HEK293 (cell line): ENCODE data around the gene CCL7.

Experiments
- BCL11A ChIP-seq: fragments of 450-650 bp; formaldehyde crosslinking; IDR thresholded peaks from 2 replicates; pipeline ENCODE4 v1.5.1; 2016; ENCODE audit warnings: low read depth, missing biosample characterization, missing genetic modification characterization
- KLF16 ChIP-seq: fragments of 450-650 bp; formaldehyde crosslinking; IDR thresholded peaks from 2 replicates; pipeline ENCODE4 v1.5.1; 2017; ENCODE audit warnings: missing biosample characterization, missing genetic modification characterization
- SP2 ChIP-seq: fragments of 450-650 bp; formaldehyde crosslinking; IDR thresholded peaks from 2 replicates; pipeline ENCODE4 v1.5.1; 2016; ENCODE audit warnings: missing biosample characterization, missing genetic modification characterization
- YY2 ChIP-seq: fragments of 450-650 bp; formaldehyde crosslinking; IDR thresholded peaks from 2 replicates; pipeline ENCODE4 v1.5.1; 2016; ENCODE audit warnings: missing biosample characterization, missing genetic modification characterization
- ZBTB1 ChIP-seq: fragments of 450-650 bp; formaldehyde crosslinking; IDR thresholded peaks from 2 replicates; pipeline ENCODE4 v1.5.1; 2016; ENCODE audit warnings: missing biosample characterization, missing genetic modification characterization
- ZBTB21 ChIP-seq: fragments of 450-650 bp; formaldehyde crosslinking; IDR thresholded peaks from 2 replicates; pipeline ENCODE4 v1.5.1; 2017; ENCODE audit warnings: missing biosample characterization, missing genetic modification characterization
- ZNF114 ChIP-seq: fragments of 450-650 bp; formaldehyde crosslinking; IDR thresholded peaks from 2 replicates; pipeline ENCODE4 v1.5.0; 2017; ENCODE audit warnings: missing biosample characterization, missing genetic modification characterization
- ZNF747 ChIP-seq: fragments of 450-650 bp; formaldehyde crosslinking; IDR thresholded peaks from 2 replicates; pipeline ENCODE4 v1.5.1; 2016; ENCODE audit warnings: missing biosample characterization, missing genetic modification characterization
- TF ChIP-seq, protein P1 (sequence below): fragments of 450-650 bp; formaldehyde crosslinking; IDR thresholded peaks from 2 replicates; pipeline ENCODE4 v1.5.1; 2016; ENCODE audit warnings: missing biosample characterization, missing genetic modification characterization
- TF ChIP-seq, protein P2 (sequence below): sonication (generic); formaldehyde crosslinking; IDR thresholded peaks from 2 replicates; pipeline ENCODE4 v1.8.1; 2022; ENCODE audit warnings: mild to moderate bottlenecking, moderate library complexity, missing genetic modification reagents
- TF ChIP-seq, protein P3 (sequence below): fragments of 450-650 bp; formaldehyde crosslinking; IDR thresholded peaks from 2 replicates; pipeline ENCODE4 v1.5.1; 2016; ENCODE audit warnings: missing biosample characterization, missing genetic modification characterization

DNA sequence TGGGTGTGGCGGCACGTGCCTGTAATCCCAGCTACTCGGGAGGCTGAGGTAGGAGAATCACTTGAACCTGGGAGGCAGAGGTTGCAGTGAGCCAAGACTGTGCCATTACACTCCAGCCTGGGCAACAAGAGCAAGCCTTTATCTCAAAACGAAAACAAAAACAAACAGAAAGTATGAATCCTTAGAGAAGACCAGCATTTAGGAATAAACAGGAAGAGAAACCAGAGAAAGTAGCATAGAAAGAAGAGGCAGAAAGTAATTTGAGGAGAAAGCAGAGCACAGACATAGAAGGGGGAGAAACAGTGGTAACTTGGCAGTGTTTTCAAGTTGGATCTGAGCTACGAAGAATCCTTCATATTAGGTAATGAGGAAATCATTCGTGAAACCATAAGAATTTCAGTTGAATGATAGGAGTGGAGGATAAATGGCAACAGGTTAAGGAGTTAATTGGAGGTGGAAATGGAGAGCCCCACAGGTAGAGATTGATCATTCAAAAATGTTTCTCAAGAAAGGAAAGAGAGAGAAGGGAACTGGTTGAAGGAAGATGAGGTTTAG, 24.6 kb upstream of the CCL7 start:
- TF ChIP-seq, protein P1, sequence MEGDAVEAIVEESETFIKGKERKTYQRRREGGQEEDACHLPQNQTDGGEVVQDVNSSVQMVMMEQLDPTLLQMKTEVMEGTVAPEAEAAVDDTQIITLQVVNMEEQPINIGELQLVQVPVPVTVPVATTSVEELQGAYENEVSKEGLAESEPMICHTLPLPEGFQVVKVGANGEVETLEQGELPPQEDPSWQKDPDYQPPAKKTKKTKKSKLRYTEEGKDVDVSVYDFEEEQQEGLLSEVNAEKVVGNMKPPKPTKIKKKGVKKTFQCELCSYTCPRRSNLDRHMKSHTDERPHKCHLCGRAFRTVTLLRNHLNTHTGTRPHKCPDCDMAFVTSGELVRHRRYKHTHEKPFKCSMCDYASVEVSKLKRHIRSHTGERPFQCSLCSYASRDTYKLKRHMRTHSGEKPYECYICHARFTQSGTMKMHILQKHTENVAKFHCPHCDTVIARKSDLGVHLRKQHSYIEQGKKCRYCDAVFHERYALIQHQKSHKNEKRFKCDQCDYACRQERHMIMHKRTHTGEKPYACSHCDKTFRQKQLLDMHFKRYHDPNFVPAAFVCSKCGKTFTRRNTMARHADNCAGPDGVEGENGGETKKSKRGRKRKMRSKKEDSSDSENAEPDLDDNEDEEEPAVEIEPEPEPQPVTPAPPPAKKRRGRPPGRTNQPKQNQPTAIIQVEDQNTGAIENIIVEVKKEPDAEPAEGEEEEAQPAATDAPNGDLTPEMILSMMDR: no peak
- TF ChIP-seq BCL11A (tag by site-specific recombination) (no peak), ZBTB1 (no peak), KLF16 (tag by site-specific recombination) (no peak), ZNF747 (no peak), ZBTB21 (tag by site-specific recombination) (no peak), ZNF114 (no peak), SP2 (tag by site-specific recombination) (no peak), YY2 (no peak)
- TF ChIP-seq, protein P2, sequence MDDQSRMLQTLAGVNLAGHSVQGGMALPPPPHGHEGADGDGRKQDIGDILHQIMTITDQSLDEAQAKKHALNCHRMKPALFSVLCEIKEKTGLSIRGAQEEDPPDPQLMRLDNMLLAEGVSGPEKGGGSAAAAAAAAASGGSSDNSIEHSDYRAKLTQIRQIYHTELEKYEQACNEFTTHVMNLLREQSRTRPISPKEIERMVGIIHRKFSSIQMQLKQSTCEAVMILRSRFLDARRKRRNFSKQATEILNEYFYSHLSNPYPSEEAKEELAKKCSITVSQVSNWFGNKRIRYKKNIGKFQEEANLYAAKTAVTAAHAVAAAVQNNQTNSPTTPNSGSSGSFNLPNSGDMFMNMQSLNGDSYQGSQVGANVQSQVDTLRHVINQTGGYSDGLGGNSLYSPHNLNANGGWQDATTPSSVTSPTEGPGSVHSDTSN (CRISPR knock-in tag): no peak
- TF ChIP-seq, protein P3, sequence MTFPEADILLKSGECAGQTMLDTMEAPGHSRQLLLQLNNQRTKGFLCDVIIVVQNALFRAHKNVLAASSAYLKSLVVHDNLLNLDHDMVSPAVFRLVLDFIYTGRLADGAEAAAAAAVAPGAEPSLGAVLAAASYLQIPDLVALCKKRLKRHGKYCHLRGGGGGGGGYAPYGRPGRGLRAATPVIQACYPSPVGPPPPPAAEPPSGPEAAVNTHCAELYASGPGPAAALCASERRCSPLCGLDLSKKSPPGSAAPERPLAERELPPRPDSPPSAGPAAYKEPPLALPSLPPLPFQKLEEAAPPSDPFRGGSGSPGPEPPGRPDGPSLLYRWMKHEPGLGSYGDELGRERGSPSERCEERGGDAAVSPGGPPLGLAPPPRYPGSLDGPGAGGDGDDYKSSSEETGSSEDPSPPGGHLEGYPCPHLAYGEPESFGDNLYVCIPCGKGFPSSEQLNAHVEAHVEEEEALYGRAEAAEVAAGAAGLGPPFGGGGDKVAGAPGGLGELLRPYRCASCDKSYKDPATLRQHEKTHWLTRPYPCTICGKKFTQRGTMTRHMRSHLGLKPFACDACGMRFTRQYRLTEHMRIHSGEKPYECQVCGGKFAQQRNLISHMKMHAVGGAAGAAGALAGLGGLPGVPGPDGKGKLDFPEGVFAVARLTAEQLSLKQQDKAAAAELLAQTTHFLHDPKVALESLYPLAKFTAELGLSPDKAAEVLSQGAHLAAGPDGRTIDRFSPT (tag by site-specific recombination): no peak
